K562 (cell line): ENCODE data around the gene TBL1X. TPM values are rescaled to one million over a fixed set of nuclear protein-coding genes. Genes with fewer than 3 reads are reported as not detected.
A peak's percentile ranks its signal among the peaks of the same experiment; 100 is the strongest.

ENCODE experiments used
- ARID1B ChIP-seq: fragments of 450-650 bp; IDR thresholded peaks from 2 replicates; pipeline ENCODE4 v1.6.1; 2016; ENCODE audit warnings: antibody characterized with exemption, mild to moderate bottlenecking, inconsistent platforms
- BRCA1 ChIP-seq, 2 experiments: fragments of 450-650 bp in 1 of 2; sonication (generic) in 1 of 2; formaldehyde crosslinking in 1 of 2; IDR thresholded peaks; 2 replicates each; pipeline versions ENCODE4 v1.5.0 to v1.6.1; 2017 to 2020; ENCODE audit warnings: mild to moderate bottlenecking in 1 of 2, missing genetic modification reagents in 1 of 2
- CBFA2T2 ChIP-seq: fragments of 450-650 bp; conservative IDR thresholded peaks from 2 replicates; pipeline ENCODE4 v1.6.1; 2017; ENCODE audit warnings: mild to moderate bottlenecking
- HDAC3 ChIP-seq: fragments of 450-650 bp; IDR thresholded peaks from 2 replicates; pipeline ENCODE4 v1.6.1; 2018; ENCODE audit warnings: borderline replicate concordance, mild to moderate bottlenecking, moderate library complexity; ENCODE audit not compliant: partially characterized antibody
- ILK ChIP-seq: fragments of 450-650 bp; IDR thresholded peaks from 2 replicates; pipeline ENCODE4 v1.6.1; 2016; ENCODE audit warnings: missing genetic modification characterization, low read depth, mild to moderate bottlenecking, missing compliant biosample characterization, moderate library complexity, borderline replicate concordance
- PML ChIP-seq: IDR thresholded peaks from 2 replicates; pipeline ENCODE4 v1.6.1; 2012; ENCODE audit warnings: low read length, inconsistent platforms
- PRMT5 ChIP-seq: sonication (generic); formaldehyde crosslinking; IDR thresholded peaks from 2 replicates; pipeline ENCODE4 v1.5.0; 2020; ENCODE audit warnings: missing genetic modification reagents
- RBM22 ChIP-seq: fragments of 200-400 bp; formaldehyde crosslinking; IDR thresholded peaks from 2 replicates; pipeline ENCODE4 v1.6.1; 2018; ENCODE audit warnings: low read length, low read depth; ENCODE audit not compliant: poor library complexity, severe bottlenecking
- SETDB1 ChIP-seq: IDR thresholded peaks from one replicate; pipeline ENCODE4 v1.6.1; 2012; ENCODE audit warnings: low read length, control low read depth, inconsistent platforms
- STAT5A ChIP-seq: IDR thresholded peaks from 2 replicates; pipeline ENCODE4 v1.6.1; 2012; ENCODE audit warnings: low read length, inconsistent platforms, borderline replicate concordance
- TAL1 ChIP-seq: fragments of 450-650 bp; IDR thresholded peaks from 2 replicates; pipeline ENCODE4 v1.6.1; 2016; ENCODE audit warnings: mild to moderate bottlenecking
- ZC3H11A ChIP-seq: IDR thresholded peaks from 2 replicates; pipeline ENCODE4 v1.6.1; 2012; ENCODE audit warnings: low read depth, low read length, improper control_type of control experiment
- ZFX ChIP-seq: sonication (generic); formaldehyde crosslinking; IDR thresholded peaks from 2 replicates; pipeline ENCODE4 v1.8.0; 2022; ENCODE audit warnings: mild to moderate bottlenecking, missing genetic modification reagents, moderate library complexity
- polyA plus RNA-seq, 8 experiments: library from polyadenylated mRNA; depleted of rRNA in 4 of 8; stranded (reverse) in 5 of 8; unstranded in 3 of 8; fragments of >200 nt; fragmentation: Nextera tagmentation in 2 of 8; fragmentation: Illumina TruSeq in 1 of 8; extraction: Ambion mirVana in 2 of 8; extraction: Trizol in 1 of 8; gene quantifications; 2 replicates each; pipeline versions ENCODE4 v1.2.1 to v1.2.3, GENCODE V29; 2011 to 2014; ENCODE audit warnings: inconsistent platforms in 1 of 8, missing spikeins in 1 of 8
- total RNA-seq, 7 experiments: library from RNA; depleted of rRNA in 6 of 7; stranded (reverse); fragments of >200 nt in 6 of 7; fragmentation: Illumina TruSeq in 2 of 7; extraction: Trizol in 2 of 7; gene quantifications; 2 replicates each; pipeline versions ENCODE4 v1.2.1 to v1.2.3, GENCODE V29; 2011 to 2021; ENCODE audit warnings: low replicate concordance in 1 of 7
- TF ChIP-seq, protein P1 (sequence below), 2 experiments: IDR thresholded peaks; 2 replicates each; pipeline ENCODE4 v1.6.1; 2011; ENCODE audit warnings: borderline replicate concordance in 1 of 2, control low read depth in 1 of 2, low read depth in 1 of 2, low read length in 1 of 2, mild to moderate bottlenecking in 1 of 2, mixed read lengths in 1 of 2, moderate library complexity in 1 of 2; ENCODE audit not compliant: insufficient read depth in 1 of 2, insufficient read length in 1 of 2, poor library complexity in 1 of 2, severe bottlenecking in 1 of 2; ENCODE audit errors: extremely low read depth in 1 of 2
- TF ChIP-seq, protein P2 (sequence below): fragments of 250-450 bp; sonication (Bioruptor Pico); IDR thresholded peaks from 2 replicates; pipeline ENCODE4 v1.5.0; 2020; ENCODE audit warnings: mild to moderate bottlenecking, borderline replicate concordance
- TF ChIP-seq, protein P3 (sequence below): fragments of 250-450 bp; sonication (Bioruptor Pico); IDR thresholded peaks from 2 replicates; pipeline ENCODE4 v1.4.0; 2020; ENCODE audit warnings: mild to moderate bottlenecking, moderate library complexity
- TF ChIP-seq, protein P4 (sequence below): IDR thresholded peaks from 2 replicates; pipeline ENCODE4 v1.6.1; 2014; ENCODE audit warnings: antibody characterized with exemption
- TF ChIP-seq, protein P5 (sequence below): sonication (generic); formaldehyde crosslinking; IDR thresholded peaks from 2 replicates; pipeline ENCODE4 v1.8.0; 2022; ENCODE audit warnings: mild to moderate bottlenecking, missing genetic modification reagents

Gene TBL1X
- total and polyA plus RNA-seq, 9 of the 15 experiments (the other 6 are each of a cell fraction or from before 2014, with no cell fraction given), result 6.0 to 49.6 (median 19.7) TPM

DNA sequence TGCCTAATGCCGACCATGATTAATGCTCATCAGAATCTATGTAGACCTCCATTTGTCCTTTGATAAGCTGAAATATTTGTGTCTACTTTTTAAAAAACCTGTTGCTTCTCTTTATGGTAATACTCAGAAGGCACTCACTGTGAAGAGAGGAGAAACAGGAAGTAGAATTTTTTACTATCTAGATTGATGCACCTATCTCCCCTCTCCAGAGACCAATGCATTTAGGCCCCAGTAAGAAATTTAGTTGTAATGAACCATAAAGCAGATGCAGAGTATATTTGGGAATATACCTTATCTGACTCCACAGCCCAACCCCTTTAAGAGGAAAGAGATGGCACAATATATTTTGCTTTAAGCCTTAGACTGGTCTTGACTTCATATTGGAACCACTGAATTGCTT lies 11.1 kb downstream of the TBL1X start (continued):
- TF ChIP-seq, protein P1, sequence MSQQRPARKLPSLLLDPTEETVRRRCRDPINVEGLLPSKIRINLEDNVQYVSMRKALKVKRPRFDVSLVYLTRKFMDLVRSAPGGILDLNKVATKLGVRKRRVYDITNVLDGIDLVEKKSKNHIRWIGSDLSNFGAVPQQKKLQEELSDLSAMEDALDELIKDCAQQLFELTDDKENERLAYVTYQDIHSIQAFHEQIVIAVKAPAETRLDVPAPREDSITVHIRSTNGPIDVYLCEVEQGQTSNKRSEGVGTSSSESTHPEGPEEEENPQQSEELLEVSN (IDR thresholded peaks at IDR 0.05; ENCODE audit: borderline replicate concordance in 1 of 2, extremely low read depth in 1 of 2, insufficient read depth in 1 of 2, insufficient read length in 1 of 2, low read depth in 1 of 2, low read length in 1 of 2, poor library complexity in 1 of 2, severe bottlenecking in 1 of 2), result no peak
- TF ChIP-seq ZFX (CRISPR knock-in tag) (peak; percentile 30; the same call in 1 of the 2 replicates), STAT5A (peak; percentile 25; the same call in 1 of the 2 replicates), ZC3H11A (no peak), HDAC3 (peak; percentile 32), CBFA2T2 (peak; percentile 31; the same call in 1 of the 2 replicates), PRMT5 (CRISPR knock-in tag) (no peak), BRCA1 (IDR thresholded peaks at IDR 0.05) (no peak), BRCA1 (CRISPR knock-in tag; IDR thresholded peaks at IDR 0.05) (no peak), RBM22 (no peak), SETDB1 (no peak), TAL1 (peak; percentile 63), ILK (no peak), ARID1B (peak; percentile 81), PML (peak; percentile 47; the same call in 1 of the 2 replicates)
- TF ChIP-seq, protein P2, sequence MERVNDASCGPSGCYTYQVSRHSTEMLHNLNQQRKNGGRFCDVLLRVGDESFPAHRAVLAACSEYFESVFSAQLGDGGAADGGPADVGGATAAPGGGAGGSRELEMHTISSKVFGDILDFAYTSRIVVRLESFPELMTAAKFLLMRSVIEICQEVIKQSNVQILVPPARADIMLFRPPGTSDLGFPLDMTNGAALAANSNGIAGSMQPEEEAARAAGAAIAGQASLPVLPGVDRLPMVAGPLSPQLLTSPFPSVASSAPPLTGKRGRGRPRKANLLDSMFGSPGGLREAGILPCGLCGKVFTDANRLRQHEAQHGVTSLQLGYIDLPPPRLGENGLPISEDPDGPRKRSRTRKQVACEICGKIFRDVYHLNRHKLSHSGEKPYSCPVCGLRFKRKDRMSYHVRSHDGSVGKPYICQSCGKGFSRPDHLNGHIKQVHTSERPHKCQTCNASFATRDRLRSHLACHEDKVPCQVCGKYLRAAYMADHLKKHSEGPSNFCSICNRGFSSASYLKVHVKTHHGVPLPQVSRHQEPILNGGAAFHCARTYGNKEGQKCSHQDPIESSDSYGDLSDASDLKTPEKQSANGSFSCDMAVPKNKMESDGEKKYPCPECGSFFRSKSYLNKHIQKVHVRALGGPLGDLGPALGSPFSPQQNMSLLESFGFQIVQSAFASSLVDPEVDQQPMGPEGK (CRISPR knock-in tag), result no peak
- TF ChIP-seq, protein P3, sequence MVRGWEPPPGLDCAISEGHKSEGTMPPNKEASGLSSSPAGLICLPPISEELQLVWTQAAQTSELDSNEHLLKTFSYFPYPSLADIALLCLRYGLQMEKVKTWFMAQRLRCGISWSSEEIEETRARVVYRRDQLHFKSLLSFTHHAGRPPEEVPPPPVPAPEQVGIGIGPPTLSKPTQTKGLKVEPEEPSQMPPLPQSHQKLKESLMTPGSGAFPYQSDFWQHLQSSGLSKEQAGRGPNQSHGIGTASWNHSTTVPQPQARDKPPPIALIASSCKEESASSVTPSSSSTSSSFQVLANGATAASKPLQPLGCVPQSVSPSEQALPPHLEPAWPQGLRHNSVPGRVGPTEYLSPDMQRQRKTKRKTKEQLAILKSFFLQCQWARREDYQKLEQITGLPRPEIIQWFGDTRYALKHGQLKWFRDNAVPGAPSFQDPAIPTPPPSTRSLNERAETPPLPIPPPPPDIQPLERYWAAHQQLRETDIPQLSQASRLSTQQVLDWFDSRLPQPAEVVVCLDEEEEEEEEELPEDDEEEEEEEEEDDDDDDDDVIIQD, result no peak
- TF ChIP-seq, protein P4, sequence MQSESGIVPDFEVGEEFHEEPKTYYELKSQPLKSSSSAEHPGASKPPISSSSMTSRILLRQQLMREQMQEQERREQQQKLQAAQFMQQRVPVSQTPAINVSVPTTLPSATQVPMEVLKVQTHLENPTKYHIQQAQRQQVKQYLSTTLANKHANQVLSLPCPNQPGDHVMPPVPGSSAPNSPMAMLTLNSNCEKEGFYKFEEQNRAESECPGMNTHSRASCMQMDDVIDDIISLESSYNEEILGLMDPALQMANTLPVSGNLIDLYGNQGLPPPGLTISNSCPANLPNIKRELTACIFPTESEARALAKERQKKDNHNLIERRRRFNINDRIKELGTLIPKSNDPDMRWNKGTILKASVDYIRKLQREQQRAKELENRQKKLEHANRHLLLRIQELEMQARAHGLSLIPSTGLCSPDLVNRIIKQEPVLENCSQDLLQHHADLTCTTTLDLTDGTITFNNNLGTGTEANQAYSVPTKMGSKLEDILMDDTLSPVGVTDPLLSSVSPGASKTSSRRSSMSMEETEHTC, result no peak
- TF ChIP-seq, protein P5, sequence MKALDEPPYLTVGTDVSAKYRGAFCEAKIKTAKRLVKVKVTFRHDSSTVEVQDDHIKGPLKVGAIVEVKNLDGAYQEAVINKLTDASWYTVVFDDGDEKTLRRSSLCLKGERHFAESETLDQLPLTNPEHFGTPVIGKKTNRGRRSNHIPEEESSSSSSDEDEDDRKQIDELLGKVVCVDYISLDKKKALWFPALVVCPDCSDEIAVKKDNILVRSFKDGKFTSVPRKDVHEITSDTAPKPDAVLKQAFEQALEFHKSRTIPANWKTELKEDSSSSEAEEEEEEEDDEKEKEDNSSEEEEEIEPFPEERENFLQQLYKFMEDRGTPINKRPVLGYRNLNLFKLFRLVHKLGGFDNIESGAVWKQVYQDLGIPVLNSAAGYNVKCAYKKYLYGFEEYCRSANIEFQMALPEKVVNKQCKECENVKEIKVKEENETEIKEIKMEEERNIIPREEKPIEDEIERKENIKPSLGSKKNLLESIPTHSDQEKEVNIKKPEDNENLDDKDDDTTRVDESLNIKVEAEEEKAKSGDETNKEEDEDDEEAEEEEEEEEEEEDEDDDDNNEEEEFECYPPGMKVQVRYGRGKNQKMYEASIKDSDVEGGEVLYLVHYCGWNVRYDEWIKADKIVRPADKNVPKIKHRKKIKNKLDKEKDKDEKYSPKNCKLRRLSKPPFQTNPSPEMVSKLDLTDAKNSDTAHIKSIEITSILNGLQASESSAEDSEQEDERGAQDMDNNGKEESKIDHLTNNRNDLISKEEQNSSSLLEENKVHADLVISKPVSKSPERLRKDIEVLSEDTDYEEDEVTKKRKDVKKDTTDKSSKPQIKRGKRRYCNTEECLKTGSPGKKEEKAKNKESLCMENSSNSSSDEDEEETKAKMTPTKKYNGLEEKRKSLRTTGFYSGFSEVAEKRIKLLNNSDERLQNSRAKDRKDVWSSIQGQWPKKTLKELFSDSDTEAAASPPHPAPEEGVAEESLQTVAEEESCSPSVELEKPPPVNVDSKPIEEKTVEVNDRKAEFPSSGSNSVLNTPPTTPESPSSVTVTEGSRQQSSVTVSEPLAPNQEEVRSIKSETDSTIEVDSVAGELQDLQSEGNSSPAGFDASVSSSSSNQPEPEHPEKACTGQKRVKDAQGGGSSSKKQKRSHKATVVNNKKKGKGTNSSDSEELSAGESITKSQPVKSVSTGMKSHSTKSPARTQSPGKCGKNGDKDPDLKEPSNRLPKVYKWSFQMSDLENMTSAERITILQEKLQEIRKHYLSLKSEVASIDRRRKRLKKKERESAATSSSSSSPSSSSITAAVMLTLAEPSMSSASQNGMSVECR (CRISPR knock-in tag), result no peak
